Endothelial cell of umbilical vein (primary cell): Measurements from ENCODE around the gene DPH6. TPM values are rescaled to one million over a fixed set of nuclear protein-coding genes. Genes with fewer than 3 reads are reported as not detected.

ENCODE experiments used
- BruUV-seq: library from RNA; stranded (reverse); fragments of 400-500 nt; replicated peaks from 2 replicates; lab custom pipeline; 2021; lab: Mats Ljungman, UMichigan
- CTCF ChIA-PET: fragments of 300-600, 350-600 bp; sonication (Branson Sonifier 250); formaldehyde crosslinking; loops from one replicate; lab custom pipeline; 2021; ENCODE audit warnings: antibody characterized with exemption, inconsistent platforms; lab: Charles Lee
- POLR2A ChIA-PET: fragments of 300-600, 350-600 bp; sonication (Branson Sonifier 250); formaldehyde crosslinking; loops from one replicate; lab custom pipeline; 2021; ENCODE audit warnings: antibody characterized with exemption, inconsistent platforms; lab: Charles Lee
- DNase-seq: peaks from one replicate; pipeline ENCODE4 v3.0.0-alpha.2; 2011; ENCODE audit warnings: low read depth, low spot score
- FAIRE-seq: peaks from 2 replicates; lab custom pipeline; 2011; peaks lifted over from hg19 to GRCh38; lab: Jason Lieb, UNC
- H2AFZ ChIP-seq: 2 replicates; pipeline ENCODE4 v1.6.0; 2012; ENCODE audit warnings: low read depth, low read length, control low read depth, inconsistent platforms
- H3K27ac ChIP-seq: 2 replicates; pipeline ENCODE4 v1.5.1; 2011; ENCODE audit warnings: low read depth, mild to moderate bottlenecking, control low read depth, low read length, moderate library complexity; ENCODE audit not compliant: insufficient read depth
- H3K27me3 ChIP-seq, 2 experiments: 2 replicates each; pipeline versions ENCODE4 v1.6.0 to v1.6.1; 2011; ENCODE audit warnings: low read length in 2 of 2, mixed read lengths in 1 of 2; ENCODE audit not compliant: control insufficient read depth in 2 of 2, insufficient read depth in 2 of 2
- H3K36me3 ChIP-seq, 2 experiments: 2 replicates in 1 of 2; 3 replicates in 1 of 2; pipeline ENCODE4 v1.5.1; 2011; ENCODE audit warnings: low read length in 2 of 2, mild to moderate bottlenecking in 1 of 2, moderate library complexity in 1 of 2; ENCODE audit not compliant: control insufficient read depth in 2 of 2, insufficient read depth in 2 of 2; ENCODE audit errors: extremely low read depth in 1 of 2
- H3K4me1 ChIP-seq: 3 replicates; pipeline ENCODE4 v1.5.1; 2011; ENCODE audit warnings: mild to moderate bottlenecking, low read length; ENCODE audit not compliant: control insufficient read depth, insufficient read depth; ENCODE audit errors: extremely low read depth
- H3K4me2 ChIP-seq: 2 replicates; pipeline ENCODE4 v1.6.1; 2011; ENCODE audit warnings: low read length, control low read depth, mixed read lengths; ENCODE audit not compliant: insufficient read depth
- H3K4me3 ChIP-seq, 3 experiments: fragments of 200-600 bp in 1 of 3; sonication (generic), shearing (Covaris generic) in 1 of 3; replicated peaks in 1 of 3; 2 replicates each; pipeline ENCODE4 v1.5.1; 2011 to 2016; ENCODE audit warnings: control low read depth in 3 of 3, low read length in 3 of 3, mild to moderate bottlenecking in 2 of 3, inconsistent platforms in 1 of 3, low read depth in 1 of 3, moderate library complexity in 1 of 3; ENCODE audit not compliant: insufficient read depth in 1 of 3
- H3K79me2 ChIP-seq: 2 replicates; pipeline ENCODE4 v1.6.0; 2012; ENCODE audit warnings: low read length, inconsistent platforms; ENCODE audit not compliant: control insufficient read depth, insufficient read depth
- H3K9ac ChIP-seq: replicated peaks from 2 replicates; pipeline ENCODE3; 2011; ENCODE audit warnings: low read length, control low read depth; ENCODE audit not compliant: insufficient read depth; ENCODE audit errors: extremely low read depth
- H3K9me1 ChIP-seq: replicated peaks from 3 replicates; pipeline ENCODE4 v1.6.0; 2011; ENCODE audit warnings: mild to moderate bottlenecking, low read length; ENCODE audit not compliant: control insufficient read depth, insufficient read depth; ENCODE audit errors: extremely low read depth
- H3K9me3 ChIP-seq: replicated peaks from 2 replicates; pipeline ENCODE4 v1.5.1; 2012; ENCODE audit warnings: low read length, inconsistent platforms; ENCODE audit not compliant: control insufficient read depth, insufficient read depth
- H4K20me1 ChIP-seq: replicated peaks from 2 replicates; pipeline ENCODE3; 2011; ENCODE audit warnings: mild to moderate bottlenecking, low read length; ENCODE audit not compliant: control insufficient read depth, insufficient read depth; ENCODE audit errors: extremely low read depth
- CTCF ChIP-seq, 2 donors: IDR thresholded peaks; 1 replicate in 1 of 2; 2 replicates in 1 of 2; pipeline ENCODE4 v1.5.1; 2011; ENCODE audit warnings: low read length in 2 of 2, mild to moderate bottlenecking in 2 of 2, moderate library complexity in 2 of 2, control low read depth in 1 of 2, inconsistent platforms in 1 of 2, low read depth in 1 of 2; ENCODE audit not compliant: insufficient read depth in 1 of 2; ENCODE audit errors: extremely low read depth in 1 of 2
- EZH2 ChIP-seq: IDR thresholded peaks from 2 replicates; pipeline ENCODE4 v1.6.1; 2012; ENCODE audit warnings: borderline replicate concordance, low read depth, mild to moderate bottlenecking, moderate library complexity, low read length, inconsistent platforms; ENCODE audit not compliant: severe bottlenecking
- FOS ChIP-seq: IDR thresholded peaks from 2 replicates; pipeline ENCODE4 v1.6.1; 2011; ENCODE audit warnings: mild to moderate bottlenecking, low read length, moderate library complexity, borderline replicate concordance; ENCODE audit not compliant: insufficient read depth
- GATA2 ChIP-seq: IDR thresholded peaks from 2 replicates; pipeline ENCODE4 v1.7.0; 2011; ENCODE audit warnings: low read depth, mild to moderate bottlenecking, moderate library complexity, mixed read lengths, low read length; ENCODE audit not compliant: insufficient read length, insufficient read depth
- JUN ChIP-seq: IDR thresholded peaks from 2 replicates; pipeline ENCODE4 v1.6.1; 2011; ENCODE audit warnings: borderline replicate concordance, low read depth; ENCODE audit not compliant: insufficient read length, insufficient read depth
- MAX ChIP-seq: IDR thresholded peaks from 2 replicates; pipeline ENCODE4 v1.6.1; 2011; ENCODE audit not compliant: insufficient read depth, insufficient read length
- MYC ChIP-seq: IDR thresholded peaks from one replicate; pipeline ENCODE4 v1.6.1; 2011; ENCODE audit warnings: mild to moderate bottlenecking, low read depth, low read length
- POLR2A ChIP-seq: IDR thresholded peaks from 2 replicates; pipeline ENCODE4 v1.6.1; 2012; ENCODE audit warnings: low read depth, mild to moderate bottlenecking, control low read depth, low read length
- POLR2AphosphoS5 ChIP-seq: IDR thresholded peaks from 2 replicates; pipeline ENCODE4 v1.6.1; 2012; ENCODE audit warnings: low read depth, mild to moderate bottlenecking, control low read depth, low read length, moderate library complexity; ENCODE audit not compliant: insufficient read depth
- dilution Hi-C: fragments of 300-500 bp; cut with MboI; formaldehyde crosslinking; loops from one replicate; pipeline ENCODE4 v1.15.0; 2019; ENCODE audit warnings: low sequenced_read_pairs; ENCODE audit not compliant: extremely low pct_ligation_motif_present
- intact Hi-C: fragments of 100-400 bp; cut with micrococcal nuclease; formaldehyde crosslinking; loops from one replicate; pipeline ENCODE4 v1.10.0; 2022
- polyA plus RNA-seq, 4 experiments: library from polyadenylated mRNA; depleted of rRNA in 3 of 4; stranded (reverse) in 3 of 4; unstranded in 1 of 4; fragments of >200 nt; gene quantifications; 2 replicates each; pipeline versions ENCODE4 v1.2.1 to v1.2.3, GENCODE V29; 2011 to 2012; ENCODE audit warnings: missing spikeins in 1 of 4
- total RNA-seq: library from RNA; stranded (reverse); gene quantifications from 2 replicates; pipeline ENCODE4 v1.2.3, GENCODE V29; 2021

Gene DPH6
- total and polyA plus RNA-seq, 2 donors (not counting 3 experiments of a cell fraction or from before 2014, with no cell fraction given): 4.6 to 10.1 TPM

- H3K79me2 ChIP-seq: no peaks in the 10 kb centered on the region
- H3K27me3 ChIP-seq: no peaks in the 10 kb centered on the region
- FAIRE-seq: no peak
- no peak overlapping the region for H2AFZ ChIP-seq
- DNase-seq: no peak
- intact Hi-C loops (no loop called here), dilution Hi-C loops (no loop called here)
- H3K9ac ChIP-seq: no peak overlapping the region
- peaks cover 7% of the 10 kb centered on the region for H3K4me1 ChIP-seq
- no peak for TF ChIP-seq MYC
- TF ChIP-seq CTCF (IDR thresholded peaks at IDR 0.05; ENCODE audit: extremely low read depth in 1 of 2, insufficient read depth in 1 of 2, low read depth in 1 of 2, low read length in 2 of 2): no peak
- TF ChIP-seq MAX: no peak
- TF ChIP-seq POLR2AphosphoS5: no peak
- no peak for TF ChIP-seq GATA2
- no peak for TF ChIP-seq POLR2A
- TF ChIP-seq JUN: no peak
- no peak for TF ChIP-seq FOS
- TF ChIP-seq EZH2: no peak
- H3K36me3 ChIP-seq: no peaks in the 10 kb centered on the region
- ChIA-PET POLR2A (no interaction called here), CTCF (interaction anchor here (0.6 to 1.3 kb wide), 3 partner anchors 23 to 278 kb away, joined by 3 to 4 read pairs (median 3); no protein-coding TSS in a partner anchor)
- no peaks in the 10 kb centered on the region for H3K9me3 ChIP-seq
- H4K20me1 ChIP-seq: no peaks in the 10 kb centered on the region
- no peak overlapping the region for H3K4me3 ChIP-seq
- no peak overlapping the region for H3K4me2 ChIP-seq
- no peaks in the 10 kb centered on the region for H3K9me1 ChIP-seq
- BruUV-seq: no TSS peak
- H3K27ac ChIP-seq: no peak overlapping the region
These were observed 151.5 kb downstream of the DPH6 start for GRCh38 chr15:35394416-35394815.
